GM12873 (cell line): ENCODE results near the gene ATOH8.

ENCODE experiments used
- TF ChIP-seq, protein P1 (sequence below): IDR thresholded peaks from 2 replicates; pipeline ENCODE4 v1.5.1; 2012; ENCODE audit warnings: low read depth, mild to moderate bottlenecking, moderate library complexity, low read length, control low read depth; ENCODE audit not compliant: insufficient read depth; ENCODE audit errors: missing control alignments

The ATOH8 gene

GRCh38 chr2:85802354-85803103 is 48.7 kb downstream of the ATOH8 start:
- TF ChIP-seq, protein P1, sequence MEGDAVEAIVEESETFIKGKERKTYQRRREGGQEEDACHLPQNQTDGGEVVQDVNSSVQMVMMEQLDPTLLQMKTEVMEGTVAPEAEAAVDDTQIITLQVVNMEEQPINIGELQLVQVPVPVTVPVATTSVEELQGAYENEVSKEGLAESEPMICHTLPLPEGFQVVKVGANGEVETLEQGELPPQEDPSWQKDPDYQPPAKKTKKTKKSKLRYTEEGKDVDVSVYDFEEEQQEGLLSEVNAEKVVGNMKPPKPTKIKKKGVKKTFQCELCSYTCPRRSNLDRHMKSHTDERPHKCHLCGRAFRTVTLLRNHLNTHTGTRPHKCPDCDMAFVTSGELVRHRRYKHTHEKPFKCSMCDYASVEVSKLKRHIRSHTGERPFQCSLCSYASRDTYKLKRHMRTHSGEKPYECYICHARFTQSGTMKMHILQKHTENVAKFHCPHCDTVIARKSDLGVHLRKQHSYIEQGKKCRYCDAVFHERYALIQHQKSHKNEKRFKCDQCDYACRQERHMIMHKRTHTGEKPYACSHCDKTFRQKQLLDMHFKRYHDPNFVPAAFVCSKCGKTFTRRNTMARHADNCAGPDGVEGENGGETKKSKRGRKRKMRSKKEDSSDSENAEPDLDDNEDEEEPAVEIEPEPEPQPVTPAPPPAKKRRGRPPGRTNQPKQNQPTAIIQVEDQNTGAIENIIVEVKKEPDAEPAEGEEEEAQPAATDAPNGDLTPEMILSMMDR = no peak

DNA sequence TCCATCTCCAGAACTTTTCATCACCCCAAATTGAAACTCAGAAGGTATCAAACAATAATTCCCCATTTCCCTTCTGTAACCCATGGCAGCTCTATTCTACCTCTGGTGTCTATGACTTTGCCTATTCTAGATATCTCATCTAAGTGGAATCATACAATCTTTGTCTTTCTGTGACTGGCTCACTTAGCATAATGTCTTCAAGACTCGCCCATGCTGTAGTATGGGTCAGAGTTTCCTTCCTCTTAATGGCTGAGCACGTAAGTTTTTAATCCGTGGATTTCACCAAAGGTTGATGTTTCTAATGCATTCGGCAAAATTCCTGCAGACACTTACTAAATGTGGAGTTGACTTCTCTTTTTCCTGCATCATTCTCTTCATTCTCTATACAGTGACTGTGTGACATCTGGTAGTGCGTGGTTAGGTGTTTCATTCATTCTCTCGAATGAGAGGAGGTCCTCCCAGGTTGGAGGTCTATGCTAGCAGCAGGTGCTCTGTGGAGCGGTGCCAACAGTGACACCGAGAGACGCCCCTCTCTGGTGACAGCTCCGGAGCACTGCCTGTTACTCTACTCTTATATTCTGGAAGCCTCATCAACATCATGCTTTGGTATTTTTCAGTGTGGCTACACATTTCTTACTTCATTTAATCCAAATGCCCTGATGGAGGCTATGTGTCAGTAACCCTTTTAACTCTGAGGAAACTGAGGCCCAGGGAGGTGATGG is 50.1 kb downstream of the ATOH8 start:
- TF ChIP-seq, protein P1 = no peak

DNA sequence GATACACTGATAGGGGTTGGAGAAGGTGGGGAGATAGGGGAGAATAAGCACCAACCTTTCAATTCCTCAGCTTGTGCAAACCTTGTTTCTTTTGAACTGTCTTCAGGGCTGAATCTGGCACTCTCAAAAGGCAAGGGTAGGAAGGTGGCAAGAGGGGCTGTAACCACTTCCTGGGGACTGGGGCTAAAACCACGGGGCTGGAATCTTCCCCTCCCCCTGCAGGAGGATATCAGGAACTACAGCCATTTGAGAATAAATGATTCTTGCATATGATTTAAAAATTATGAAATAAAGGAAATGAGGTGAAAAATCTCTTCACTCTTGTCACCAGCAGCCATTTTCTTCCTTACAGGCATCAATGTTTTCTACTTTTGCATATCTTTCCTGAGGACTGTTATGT is 50.8 kb downstream of the ATOH8 start:
- TF ChIP-seq, protein P1 = peak; percentile 58

DNA sequence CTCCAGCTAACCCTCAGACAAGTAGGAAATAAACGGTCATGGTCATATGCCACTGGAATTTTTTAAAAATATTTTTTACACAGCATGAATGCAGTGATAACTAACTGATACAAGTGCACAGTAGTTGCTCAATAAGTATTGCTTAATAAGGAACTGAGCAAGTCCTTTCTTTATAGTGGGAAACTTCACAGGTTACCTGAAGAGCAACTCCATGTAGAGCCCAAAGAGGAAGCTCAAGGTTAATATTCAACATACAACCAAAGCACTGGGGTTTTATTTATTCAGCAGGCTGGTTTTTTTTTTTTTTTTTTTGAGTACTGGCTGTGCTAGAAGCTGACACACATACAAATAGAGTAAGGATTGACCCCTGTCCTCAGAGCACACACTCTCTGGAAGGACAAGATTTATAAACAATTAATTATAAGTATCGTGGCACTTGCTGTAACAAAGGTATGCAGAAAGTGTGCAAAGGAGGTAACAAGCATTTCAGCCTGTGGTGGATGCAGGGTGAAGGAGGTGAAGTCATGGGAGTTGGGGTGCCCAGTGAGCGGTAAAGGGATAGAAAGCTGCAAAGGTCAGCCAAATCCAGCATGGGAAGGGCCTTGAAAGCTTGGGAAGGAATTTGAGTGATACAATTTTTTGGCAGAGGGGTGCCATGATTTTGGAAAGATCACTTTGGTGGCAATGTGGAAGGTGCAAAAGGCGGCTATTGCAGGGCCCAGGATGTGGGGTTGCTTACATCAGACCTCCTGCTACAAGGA is 52.7 kb downstream of the ATOH8 start:
- TF ChIP-seq, protein P1 = no peak

- TF ChIP-seq, protein P1 = no peak
Observed at GRCh38 chr2:85807756-85808155, 54.0 kb downstream of the ATOH8 start.

DNA sequence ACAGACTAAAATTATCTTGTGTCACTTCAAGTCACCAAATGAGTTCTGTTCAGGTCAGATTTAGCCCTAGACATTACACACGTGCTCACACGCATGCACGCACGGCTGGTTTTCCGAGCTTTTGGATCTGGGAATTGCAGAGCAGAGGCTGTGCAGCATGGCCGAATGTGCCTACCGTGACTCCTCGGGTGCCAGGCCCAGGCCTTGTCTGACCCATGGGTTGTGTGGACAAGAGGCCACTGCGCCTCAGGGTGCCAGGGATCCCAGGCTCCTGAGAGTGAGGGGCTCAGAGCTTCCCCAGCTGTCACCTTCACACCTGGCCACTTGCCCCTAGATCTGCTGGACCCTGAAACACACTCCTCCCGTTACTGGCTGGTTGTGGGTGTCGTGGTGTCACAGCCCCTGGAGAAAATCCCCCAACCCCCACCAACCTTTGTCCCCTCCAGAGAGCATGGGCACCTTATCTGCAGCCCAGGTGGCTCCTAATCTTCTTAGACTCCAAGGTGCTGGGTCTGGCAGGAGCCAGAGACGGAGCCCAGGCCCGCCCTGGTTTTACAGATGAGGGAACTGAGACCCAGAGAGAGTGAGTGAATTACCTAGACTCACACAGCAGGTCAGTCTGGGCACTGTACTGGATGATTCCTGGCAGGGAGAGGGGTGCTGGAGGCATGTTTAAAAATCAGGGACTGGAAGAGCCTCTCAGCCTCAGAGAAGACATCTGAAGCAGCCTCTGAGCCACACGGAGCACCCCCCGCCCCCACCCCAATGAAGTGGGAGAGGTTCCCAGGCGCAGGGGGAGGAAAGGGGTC is 56.8 kb downstream of the ATOH8 start:
- TF ChIP-seq, protein P1 = no peak
